HEK293T (cell line): ENCODE measurements around the gene REXO2.

Experiments used
- ARNT ChIP-seq: fragments of 450-650 bp; IDR thresholded peaks from 2 replicates; pipeline ENCODE4 v1.6.1; 2017; ENCODE audit warnings: mild to moderate bottlenecking
- BHLHE40 ChIP-seq: fragments of 450-650 bp; IDR thresholded peaks from 2 replicates; pipeline ENCODE4 v1.6.1; 2016; ENCODE audit warnings: mild to moderate bottlenecking, moderate library complexity, borderline replicate concordance
- FOXA1 ChIP-seq: fragments of 450-650 bp; IDR thresholded peaks from 2 replicates; pipeline ENCODE4 v1.6.1; 2016; ENCODE audit warnings: mild to moderate bottlenecking
- FOXK2 ChIP-seq: fragments of 450-650 bp; IDR thresholded peaks from 2 replicates; pipeline ENCODE4 v1.6.1; 2016; ENCODE audit warnings: mild to moderate bottlenecking
- HDGF ChIP-seq: fragments of 450-650 bp; IDR thresholded peaks from 2 replicates; pipeline ENCODE4 v1.6.1; 2017; ENCODE audit warnings: antibody characterized with exemption, borderline replicate concordance
- NFRKB ChIP-seq: fragments of 450-650 bp; IDR thresholded peaks from 2 replicates; pipeline ENCODE4 v1.6.1; 2016; ENCODE audit warnings: mild to moderate bottlenecking, moderate library complexity
- PKNOX1 ChIP-seq: fragments of 450-650 bp; IDR thresholded peaks from 2 replicates; pipeline ENCODE4 v1.6.1; 2016
- SP1 ChIP-seq: fragments of 450-650 bp; IDR thresholded peaks from 2 replicates; pipeline ENCODE4 v1.6.1; 2017
- TARDBP ChIP-seq: fragments of 450-650 bp; IDR thresholded peaks from 2 replicates; pipeline ENCODE4 v1.6.1; 2016

GRCh38 chr11:114413958-114414357 is 25.3 kb upstream of the REXO2 start:
- TF ChIP-seq TARDBP: no peak
- TF ChIP-seq FOXA1: no peak
- TF ChIP-seq NFRKB: no peak
- TF ChIP-seq PKNOX1: no peak
- no peak for TF ChIP-seq BHLHE40
- TF ChIP-seq ARNT: no peak
- TF ChIP-seq FOXK2: no peak
- no peak for TF ChIP-seq HDGF
- no peak for TF ChIP-seq SP1
